Forelimb muscle (tissue), 1 donor: ENCODE results near the gene POTEE. TPM values are rescaled to one million over a fixed set of nuclear protein-coding genes. Genes with fewer than 3 reads are reported as not detected.
A peak's percentile ranks its signal among the peaks of the same experiment; 100 is the strongest.
"Not testable (repeated sequence)": the region's sequence is repeated elsewhere in the genome, so short reads cannot be mapped to it uniquely, and the experiment has no call there.

ENCODE experiments used
- DNase-seq: peaks from one replicate; pipeline ENCODE4 v3.0.0-alpha.2; 2013; ENCODE audit warnings: low read depth
- polyA plus RNA-seq: library from polyadenylated mRNA; unstranded; fragments of 120-200 nt; gene quantifications from one replicate; pipeline ENCODE4 v1.2.1, GENCODE V29; 2013; ENCODE audit not compliant: insufficient read length

POTEE gene
- polyA plus RNA-seq, result 0.10 TPM

DNA sequence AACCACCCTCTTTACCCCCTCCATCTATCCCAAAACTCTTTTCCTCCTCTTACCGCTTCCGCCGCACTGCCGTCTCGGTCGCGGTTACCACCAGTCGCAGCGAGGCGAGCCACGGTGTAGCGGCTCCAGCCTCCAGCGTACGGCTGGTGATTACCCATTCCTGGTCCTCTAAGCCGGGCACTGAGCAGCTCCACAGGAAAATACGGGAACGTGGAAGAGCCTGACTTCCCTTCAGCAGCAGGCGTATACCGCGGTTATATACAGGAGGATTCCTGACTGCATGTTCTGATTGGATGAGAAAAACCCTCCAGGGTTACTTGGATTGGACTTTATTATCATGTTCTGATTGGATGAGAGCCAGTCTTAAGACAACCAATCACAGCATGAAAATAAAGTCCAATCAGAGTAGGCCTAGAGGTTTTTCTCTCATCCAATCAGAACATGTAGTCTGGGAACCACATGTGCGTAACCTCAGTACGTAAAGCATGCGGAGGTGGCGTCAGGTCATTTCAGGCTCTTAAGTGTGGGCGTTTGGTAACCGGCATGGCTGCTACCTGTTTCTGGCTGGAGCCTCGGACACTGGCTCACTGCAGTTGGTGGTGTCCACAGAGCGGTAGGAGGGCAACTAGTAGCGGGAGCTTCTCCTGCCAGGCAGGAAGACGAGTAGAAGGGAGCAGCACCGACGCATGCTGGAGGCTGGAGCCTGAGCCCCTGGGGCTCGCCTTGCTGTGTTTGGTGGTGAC lies at the start of gene POTEE:
Gene POTEE, plus strand, starts transcription at position 507 of the 743 bp plus-strand sequence. CDS start 8,867 bp downstream, outside the sequence.
- not testable (repeated sequence) for DNase-seq

GRCh38 chr2:131165562-131165961 lies 43.8 kb upstream of the POTEE start:
- DNase-seq, result not testable (repeated sequence)

DNA sequence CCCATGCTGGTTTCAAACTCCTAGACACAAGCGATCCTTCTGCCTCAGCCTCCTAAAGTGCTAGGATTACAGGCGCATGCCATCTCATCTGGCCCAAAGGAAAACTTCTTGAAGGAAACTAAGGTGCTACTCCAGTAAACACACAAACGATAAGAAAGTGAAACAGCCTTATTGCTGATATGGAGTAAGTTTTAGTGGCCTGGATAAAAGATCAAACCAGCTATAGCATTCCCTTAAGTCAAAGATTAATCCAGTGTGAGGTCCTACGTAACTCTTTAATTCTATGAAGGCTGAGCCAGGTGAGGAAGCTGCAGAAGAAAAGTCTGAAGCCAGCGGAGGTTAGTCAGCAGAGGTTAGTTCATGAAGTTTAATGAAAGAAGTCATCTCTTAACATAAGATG lies 40.8 kb upstream of the POTEE start:
- no peak for DNase-seq

GRCh38 chr2:131178050-131178449 lies 31.3 kb upstream of the POTEE start:
- not testable (repeated sequence) for DNase-seq

DNA sequence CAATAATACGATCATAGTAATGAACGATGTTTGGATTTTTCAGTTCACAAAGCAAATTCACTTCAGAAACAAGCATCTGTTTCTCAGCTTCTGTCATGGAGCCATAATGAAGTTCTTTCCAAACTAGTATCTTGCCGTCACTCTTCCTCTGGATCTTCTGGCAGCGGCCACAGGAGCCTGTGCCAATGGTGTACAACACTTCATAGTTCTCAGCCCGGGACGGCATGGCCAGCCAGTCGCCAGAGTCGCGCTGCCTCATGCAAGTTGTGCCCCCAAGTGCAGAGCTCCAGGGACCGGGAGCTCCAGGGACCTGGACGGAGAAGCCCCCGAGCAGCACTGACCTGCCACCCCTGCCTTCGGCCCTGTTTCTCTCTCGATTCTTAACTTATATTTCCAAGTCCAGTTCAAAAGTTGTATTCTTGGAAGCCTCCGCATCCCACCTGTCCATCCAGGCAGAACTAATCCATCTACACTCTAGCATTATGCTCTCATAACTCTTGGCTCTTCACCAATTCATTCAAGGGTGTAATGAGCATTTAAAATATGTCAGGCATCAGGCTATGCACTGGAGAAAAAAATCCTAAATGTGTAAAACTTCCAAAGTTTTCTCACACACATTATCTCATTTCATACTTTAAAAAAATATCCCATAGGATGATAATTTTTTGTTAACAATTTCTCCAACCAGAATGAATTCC lies 30.5 kb upstream of the POTEE start:
- peak; percentile 11 for DNase-seq

DNA sequence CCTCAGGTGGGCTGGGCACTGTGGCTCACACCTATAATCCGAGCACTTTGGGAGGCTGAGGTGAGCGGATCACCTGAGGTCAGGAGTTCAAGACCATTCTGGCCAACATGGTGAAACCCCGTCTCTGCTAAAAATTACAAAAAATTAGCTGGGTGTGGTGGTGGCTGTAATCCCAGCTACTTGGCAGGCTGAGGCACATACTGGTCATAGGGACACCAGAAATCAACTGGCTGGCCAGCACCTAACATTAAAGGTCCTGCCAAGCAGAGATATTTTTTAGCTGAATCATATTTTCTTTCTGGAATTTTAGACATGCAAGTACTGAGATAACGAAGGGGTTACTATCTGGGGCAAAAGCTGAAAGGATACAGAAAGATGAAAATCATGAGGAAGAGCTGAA lies 27.9 kb upstream of the POTEE start:
- DNase-seq, result not testable (repeated sequence)

DNA sequence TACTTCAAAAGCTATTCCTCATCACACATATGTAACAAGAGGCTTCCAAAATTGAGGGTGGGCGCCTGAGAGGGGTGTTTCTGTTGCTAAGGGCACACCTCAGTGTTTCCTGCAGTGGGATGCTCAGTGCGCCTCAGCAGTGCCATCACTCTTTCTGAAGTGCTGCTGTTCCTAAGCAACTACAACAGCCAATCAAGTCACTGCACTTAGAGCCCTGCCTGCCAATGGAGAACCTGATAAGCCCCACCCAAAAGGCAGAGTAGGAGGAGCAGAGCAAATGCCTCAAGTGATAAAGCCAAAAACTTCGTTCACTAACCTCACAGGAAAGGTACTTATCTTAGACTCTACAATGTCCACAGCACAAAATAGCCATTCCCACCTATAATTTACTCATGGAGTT lies 15.9 kb upstream of the POTEE start:
- DNase-seq, result not testable (repeated sequence)

GRCh38 chr2:131196186-131196585 lies 13.2 kb upstream of the POTEE start:
- DNase-seq, result not testable (repeated sequence)

DNA sequence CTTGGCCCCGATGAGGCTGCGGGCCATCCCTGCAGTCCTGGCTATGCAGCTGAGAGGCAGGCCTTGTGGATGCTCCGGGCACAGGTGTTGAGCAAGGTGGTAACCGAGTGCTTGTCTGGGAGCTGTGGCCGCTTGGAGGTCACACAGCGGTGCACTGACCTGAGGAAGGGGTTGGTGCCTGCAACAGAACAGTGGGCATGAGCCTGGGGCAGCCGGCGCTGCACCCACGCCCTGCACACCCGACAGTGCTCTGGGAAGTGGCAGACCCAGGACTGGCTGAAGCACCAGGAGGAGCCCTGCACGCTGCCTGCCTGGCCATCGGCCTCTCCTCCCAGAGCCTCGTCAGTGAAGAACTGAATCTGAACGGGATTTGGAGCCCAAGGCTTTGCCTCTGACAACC lies 8.2 kb upstream of the POTEE start:
- DNase-seq, result no peak

- not testable (repeated sequence) for DNase-seq
Observed at GRCh38 chr2:131207839-131208238, 1.5 kb upstream of the POTEE start.

DNA sequence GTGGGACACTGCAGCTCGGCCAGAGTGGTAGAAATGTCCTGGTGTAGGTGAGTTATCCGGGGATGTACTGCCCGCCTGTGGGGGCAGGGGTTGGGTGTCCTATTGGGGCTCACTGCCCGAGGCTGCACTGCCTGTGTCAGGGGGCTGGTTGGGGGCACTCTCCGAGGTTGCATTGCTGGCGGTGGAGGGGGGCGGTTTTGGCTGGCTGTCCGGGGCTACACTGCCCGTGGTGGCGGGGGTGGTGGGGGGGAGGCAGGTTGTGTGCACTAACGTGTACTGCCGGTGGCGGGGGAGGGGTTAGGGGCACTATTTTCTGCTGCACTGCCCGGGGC lies 403 bp downstream of the POTEE start:
- DNase-seq, result not testable (repeated sequence)

DNA sequence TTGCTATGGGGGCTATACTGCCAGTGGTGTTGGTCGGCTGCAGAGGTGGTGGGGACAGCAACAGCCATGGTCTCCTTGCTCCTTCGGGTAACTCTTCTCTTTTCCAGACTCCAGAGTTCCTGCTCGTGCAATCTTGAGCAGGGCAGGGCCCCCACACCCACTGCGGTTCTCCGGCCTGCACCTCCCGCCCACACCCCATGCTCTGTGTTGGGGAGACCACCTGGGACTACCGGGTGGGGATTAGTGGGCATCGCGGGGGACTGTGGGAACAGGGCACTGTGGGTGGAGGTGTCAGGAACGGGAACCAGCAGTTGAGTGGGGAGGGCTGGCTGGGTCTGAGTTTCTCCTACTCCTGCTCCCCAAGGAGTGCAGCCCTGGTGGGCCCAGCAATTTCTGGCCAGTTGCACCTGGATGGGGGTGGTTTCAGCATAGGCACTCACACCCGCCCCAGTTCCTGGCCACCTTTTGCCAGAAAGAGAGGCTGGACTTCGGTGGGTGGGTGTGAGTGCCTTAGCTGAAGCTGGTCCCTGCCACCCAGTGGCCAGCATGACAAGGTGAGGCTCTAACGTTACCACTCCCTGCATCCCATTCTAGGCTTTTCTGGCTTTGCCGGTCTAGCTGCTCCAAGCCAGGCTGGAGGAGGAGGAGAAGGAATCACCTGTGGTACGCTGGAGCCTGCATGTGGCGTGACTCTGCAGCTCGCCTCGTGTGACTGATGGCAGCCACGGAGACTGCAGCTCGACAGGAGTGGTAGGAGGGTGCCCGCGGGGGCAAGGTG lies 1.3 kb downstream of the POTEE start:
- not testable (repeated sequence) for DNase-seq

GRCh38 chr2:131217238-131217986 lies 8.1 kb downstream of the POTEE start:
- DNase-seq, result not testable (repeated sequence)

- DNase-seq, result not testable (repeated sequence)
Observed at GRCh38 chr2:131235543-131236449, 26.5 kb downstream of the POTEE start.

Other genes starting within 250 kb of the POTEE start
- 64.6 TPM for gene FAM168B, start 116.1 kb upstream of the POTEE start, polyA plus RNA-seq
- gene PLEKHB2, start 104.2 kb upstream of the POTEE start, polyA plus RNA-seq, result 23.1 TPM
- gene RAB6D, start 154.6 kb downstream of the POTEE start, polyA plus RNA-seq, result 1.2 TPM